GM18868 (cell line): ENCODE data around the gene MS4A6E.

Source experiments
- ATAC-seq: cut with Tn5 transposase; IDR thresholded peaks from one replicate; pipeline ENCODE4 v1.9.1; 2021; ENCODE audit warnings: mild to moderate bottlenecking, moderate library complexity; ENCODE audit not compliant: unreplicated experiment

The MS4A6E gene

GRCh38 chr11:60371854-60372253, 44.8 kb downstream of the MS4A6E start:
- ATAC-seq: no peak

- ATAC-seq: no peak
Measured at GRCh38 chr11:60372767-60373166, 45.7 kb downstream of the MS4A6E start.

DNA sequence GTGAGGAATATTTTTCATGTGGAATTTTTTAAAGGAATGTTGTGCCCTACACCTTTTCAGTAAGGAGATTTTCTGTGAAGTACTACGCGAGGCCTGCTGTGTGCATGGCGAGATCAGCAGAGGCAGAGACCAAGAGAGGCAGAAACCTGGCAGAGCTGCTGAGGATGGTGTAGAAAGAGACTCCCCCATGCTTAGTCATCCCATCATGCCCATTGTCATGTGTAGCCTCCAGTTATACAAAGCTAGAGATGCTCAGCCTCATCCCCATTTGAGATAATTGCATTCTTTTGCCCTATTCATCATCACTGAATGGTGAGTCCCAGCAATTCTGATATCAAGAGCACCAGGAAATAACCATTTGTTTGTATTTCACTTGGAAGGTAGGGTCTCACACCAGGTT, 48.3 kb downstream of the MS4A6E start:
- no peak for ATAC-seq

DNA sequence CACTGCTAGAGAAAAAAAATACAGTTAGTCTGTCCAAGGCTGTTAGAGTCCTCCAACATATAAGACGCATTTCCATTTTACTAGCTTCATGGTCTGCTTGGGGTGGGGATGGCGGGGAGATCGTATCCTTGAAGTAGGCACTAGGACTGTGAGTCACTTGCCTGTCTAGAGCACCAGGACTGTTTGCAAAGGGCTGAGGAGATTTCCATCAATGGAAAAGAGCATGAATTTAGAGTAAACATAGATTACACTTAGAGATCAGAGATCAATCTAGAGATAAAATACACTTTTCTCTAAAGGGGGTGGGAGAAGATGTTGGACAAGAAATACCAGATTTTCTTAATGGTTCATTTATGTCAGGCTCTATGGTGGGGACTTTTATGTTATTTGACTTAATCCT, 49.5 kb downstream of the MS4A6E start:
- ATAC-seq: no peak

DNA sequence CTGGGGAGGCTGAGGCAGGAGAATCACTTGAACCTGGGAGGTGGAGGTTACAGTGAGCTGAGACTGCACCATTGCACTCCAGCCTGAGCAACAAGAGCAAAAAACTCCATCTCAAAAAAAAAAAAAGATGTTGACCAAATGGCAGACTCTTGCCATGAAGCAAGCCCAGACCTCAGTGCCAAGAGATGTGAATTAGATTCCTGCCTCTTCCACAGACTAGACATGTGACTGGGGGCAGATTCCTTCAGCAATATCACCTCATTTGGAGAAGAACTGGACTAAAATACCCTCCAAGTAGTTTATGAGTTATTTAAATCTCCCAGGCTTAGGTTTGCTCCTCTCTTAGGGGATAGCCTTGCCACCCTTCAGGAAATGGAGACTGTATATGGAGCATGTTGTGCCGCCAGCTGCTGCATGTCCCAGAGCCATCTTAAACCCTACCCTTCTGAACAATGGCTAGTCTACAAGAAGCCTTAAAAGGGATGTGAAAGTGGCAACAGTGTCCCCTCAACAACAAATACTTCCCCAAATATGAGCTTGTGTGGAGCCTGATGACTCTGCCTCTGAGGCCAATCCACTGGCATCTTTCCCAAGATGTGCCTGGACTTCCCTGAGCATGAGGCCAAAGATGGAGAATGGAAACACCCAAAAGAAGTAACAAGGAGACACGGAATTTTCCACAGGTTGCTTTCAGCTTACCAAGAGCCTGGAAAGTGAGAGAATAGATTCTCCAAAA, 50.5 kb downstream of the MS4A6E start:
- peak; percentile 63 for ATAC-seq

GRCh38 chr11:60378354-60378753, 51.3 kb downstream of the MS4A6E start, which contains the start of gene MS4A7:
Gene MS4A7 (plus strand): TSS chr11:60378532. CDS start chr11:60383142, 4,610 bp downstream.
- ATAC-seq: peak; percentile 91

DNA sequence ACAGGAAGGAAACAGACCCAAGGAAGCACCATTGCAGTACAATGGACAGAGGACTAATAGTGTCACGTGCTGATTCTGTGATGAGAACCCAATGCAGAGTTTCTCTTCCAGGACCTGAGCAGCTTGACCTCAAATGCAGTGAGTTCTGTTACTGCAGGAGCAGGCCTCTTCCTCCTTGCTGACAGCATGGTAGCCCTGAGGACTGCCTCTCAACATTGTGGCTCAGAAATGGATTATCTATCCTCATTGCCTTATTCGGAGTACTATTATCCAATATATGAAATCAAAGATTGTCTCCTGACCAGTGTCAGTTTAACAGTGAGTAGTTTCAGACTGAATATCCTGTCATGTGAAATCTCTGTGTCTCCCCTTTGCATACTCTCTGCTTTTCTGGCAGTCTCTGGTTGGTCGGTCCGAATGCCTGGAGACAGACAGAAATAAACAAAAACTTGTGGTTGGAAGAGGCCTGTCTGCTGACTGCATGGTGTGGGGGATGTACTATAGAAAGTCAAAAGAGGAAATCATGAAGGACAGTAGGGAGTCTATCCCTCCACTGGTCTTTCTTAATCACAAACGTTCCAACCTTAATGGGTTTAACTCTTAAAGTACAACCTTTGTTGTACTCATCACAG, 62.3 kb downstream of the MS4A6E start:
- peak; percentile 94 for ATAC-seq

DNA sequence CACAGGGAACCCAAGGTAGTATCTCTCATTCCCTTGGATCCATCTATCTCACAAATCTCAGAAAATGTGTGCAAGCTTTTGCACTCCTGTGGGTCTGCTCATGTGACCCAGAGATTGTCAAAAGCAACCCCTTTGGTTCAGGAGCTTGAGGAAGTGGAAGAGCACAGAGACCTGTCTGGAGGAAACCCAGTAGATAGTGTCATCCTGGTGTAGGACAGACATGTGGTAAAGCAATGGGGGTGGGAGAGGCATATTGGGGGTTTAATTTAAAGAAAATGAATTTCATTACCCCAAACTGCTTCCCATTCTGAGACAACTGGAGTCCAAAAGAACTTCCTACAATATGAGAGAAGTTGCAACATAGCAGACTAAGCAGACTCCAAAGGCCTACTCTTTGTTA, 63.4 kb downstream of the MS4A6E start:
- no peak for ATAC-seq
